Calu3 (cell line): ENCODE data around the gene LBH. TPM values are rescaled to one million over a fixed set of nuclear protein-coding genes. Genes with fewer than 3 reads are reported as not detected.

ENCODE experiments used
- BruUV-seq: library from RNA; stranded (reverse); fragments of 400-500 nt; replicated peaks from 2 replicates; lab custom pipeline; 2021; lab: Mats Ljungman, UMichigan
- CTCF ChIA-PET: fragments of 300-600 bp; sonication (Branson Sonifier 250); formaldehyde crosslinking; loops from one replicate; lab custom pipeline; 2022; ENCODE audit warnings: antibody characterized with exemption; lab: Charles Lee
- DNase-seq: peaks from one replicate; pipeline ENCODE4 v3.0.0; 2022
- H3K27ac Mint-ChIP-seq: one replicate; pipeline ENCODE4 v1.8.0; 2022; ENCODE audit warnings: mixed read lengths; ENCODE audit not compliant: unreplicated experiment
- H3K27me3 Mint-ChIP-seq: one replicate; pipeline ENCODE4 v1.8.0; 2022; ENCODE audit warnings: mixed read lengths; ENCODE audit not compliant: unreplicated experiment
- H3K36me3 Mint-ChIP-seq: one replicate; pipeline ENCODE4 v1.8.0; 2022; ENCODE audit warnings: mild to moderate bottlenecking, moderate library complexity, mixed read lengths; ENCODE audit not compliant: insufficient read depth, unreplicated experiment
- H3K4me1 Mint-ChIP-seq: one replicate; pipeline ENCODE4 v1.8.0; 2022; ENCODE audit warnings: mild to moderate bottlenecking, low read depth, mixed read lengths; ENCODE audit not compliant: unreplicated experiment
- H3K4me3 Mint-ChIP-seq: one replicate; pipeline ENCODE4 v1.8.0; 2022; ENCODE audit warnings: mild to moderate bottlenecking, low read depth, moderate library complexity, mixed read lengths; ENCODE audit not compliant: unreplicated experiment
- H3K9me3 Mint-ChIP-seq: one replicate; pipeline ENCODE4 v1.8.0; 2022; ENCODE audit warnings: low read depth, mixed read lengths; ENCODE audit not compliant: unreplicated experiment
- intact Hi-C: fragments of 100-400 bp; cut with micrococcal nuclease; formaldehyde crosslinking; loops from one replicate; pipeline ENCODE4 v1.10.0; 2022; ENCODE audit not compliant: unreplicated experiment
- total RNA-seq: library from RNA; stranded (reverse); gene quantifications from 2 replicates; pipeline ENCODE4 v1.2.3, GENCODE V29; 2022
- TF ChIP-seq, protein P1 (sequence below): fragments of 200-600 bp; IDR thresholded peaks from one replicate; pipeline ENCODE4 v1.8.0; 2022; ENCODE audit warnings: antibody characterized with exemption; ENCODE audit not compliant: unreplicated experiment

LBH gene
- total RNA-seq, 1 experiment from 2014 or later: 3.3 TPM

DNA sequence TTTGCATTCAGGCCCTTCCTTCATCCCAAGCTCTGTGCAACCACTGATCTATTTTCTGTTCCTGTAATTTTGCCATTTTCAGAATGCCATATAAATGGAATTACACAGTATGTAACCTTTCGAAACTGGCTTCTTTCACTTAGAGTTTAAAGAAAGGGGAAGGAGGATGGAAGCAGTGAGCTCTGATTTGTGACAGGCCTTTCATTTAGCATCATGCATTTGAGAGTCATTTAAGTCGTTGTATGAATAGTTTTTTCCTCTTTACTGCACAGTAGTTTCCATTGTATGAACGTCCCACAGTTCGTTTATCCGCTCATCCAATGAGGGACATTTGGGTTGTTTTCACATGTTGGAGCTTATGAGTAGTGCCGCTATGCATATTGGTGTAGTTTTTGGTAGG lies 67.0 kb downstream of the LBH start:
- no TSS peak for BruUV-seq

DNA sequence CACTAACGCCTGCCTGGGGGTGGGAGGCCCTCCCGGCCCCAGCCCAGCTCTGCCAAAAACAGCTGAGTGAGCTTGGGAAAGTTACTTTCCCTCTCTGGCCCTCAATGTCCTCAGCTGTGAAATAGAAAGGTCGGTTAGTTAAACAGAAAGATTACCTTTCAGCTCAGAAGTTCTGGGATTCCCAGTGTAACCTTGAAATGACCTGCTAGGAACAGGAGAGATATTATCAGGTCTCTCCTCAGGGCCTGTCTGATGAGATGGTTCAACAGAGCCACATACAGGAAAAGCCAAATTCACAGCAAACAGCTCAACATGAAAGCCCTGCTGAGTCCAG lies 68.8 kb downstream of the LBH start:
- Mint-ChIP-seq H3K4me1 (no peaks in the 10 kb centered on the region), H3K4me3 (no peak overlapping the region), H3K9me3 (no peaks in the 10 kb centered on the region), H3K36me3 (peaks cover 1% of the 10 kb centered on the region), H3K27me3 (no peaks in the 10 kb centered on the region), H3K27ac (no peak overlapping the region)
- no TSS peak for BruUV-seq
- intact Hi-C loops: no loop called here
- no peak for DNase-seq
- TF ChIP-seq, protein P1, sequence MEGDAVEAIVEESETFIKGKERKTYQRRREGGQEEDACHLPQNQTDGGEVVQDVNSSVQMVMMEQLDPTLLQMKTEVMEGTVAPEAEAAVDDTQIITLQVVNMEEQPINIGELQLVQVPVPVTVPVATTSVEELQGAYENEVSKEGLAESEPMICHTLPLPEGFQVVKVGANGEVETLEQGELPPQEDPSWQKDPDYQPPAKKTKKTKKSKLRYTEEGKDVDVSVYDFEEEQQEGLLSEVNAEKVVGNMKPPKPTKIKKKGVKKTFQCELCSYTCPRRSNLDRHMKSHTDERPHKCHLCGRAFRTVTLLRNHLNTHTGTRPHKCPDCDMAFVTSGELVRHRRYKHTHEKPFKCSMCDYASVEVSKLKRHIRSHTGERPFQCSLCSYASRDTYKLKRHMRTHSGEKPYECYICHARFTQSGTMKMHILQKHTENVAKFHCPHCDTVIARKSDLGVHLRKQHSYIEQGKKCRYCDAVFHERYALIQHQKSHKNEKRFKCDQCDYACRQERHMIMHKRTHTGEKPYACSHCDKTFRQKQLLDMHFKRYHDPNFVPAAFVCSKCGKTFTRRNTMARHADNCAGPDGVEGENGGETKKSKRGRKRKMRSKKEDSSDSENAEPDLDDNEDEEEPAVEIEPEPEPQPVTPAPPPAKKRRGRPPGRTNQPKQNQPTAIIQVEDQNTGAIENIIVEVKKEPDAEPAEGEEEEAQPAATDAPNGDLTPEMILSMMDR: no peak
- CTCF ChIA-PET: interaction anchor here (1.3 kb wide), 1 partner anchor 11 kb away, joined by 3 read pairs; no protein-coding TSS in a partner anchor

More for the DNA sequence above, 67.0 kb downstream of the LBH start:
- peaks cover 6% of the 10 kb centered on the region for H3K36me3 Mint-ChIP-seq
- CTCF ChIA-PET: no interaction called here
- no peaks in the 10 kb centered on the region for H3K27me3 Mint-ChIP-seq
- H3K27ac Mint-ChIP-seq: no peak overlapping the region
- H3K4me1 Mint-ChIP-seq: peaks cover 8% of the 10 kb centered on the region
- TF ChIP-seq, protein P1: no peak
- no peak for DNase-seq
- no peak overlapping the region for H3K4me3 Mint-ChIP-seq
- intact Hi-C loops: no loop called here
- H3K9me3 Mint-ChIP-seq: no peaks in the 10 kb centered on the region

DNA sequence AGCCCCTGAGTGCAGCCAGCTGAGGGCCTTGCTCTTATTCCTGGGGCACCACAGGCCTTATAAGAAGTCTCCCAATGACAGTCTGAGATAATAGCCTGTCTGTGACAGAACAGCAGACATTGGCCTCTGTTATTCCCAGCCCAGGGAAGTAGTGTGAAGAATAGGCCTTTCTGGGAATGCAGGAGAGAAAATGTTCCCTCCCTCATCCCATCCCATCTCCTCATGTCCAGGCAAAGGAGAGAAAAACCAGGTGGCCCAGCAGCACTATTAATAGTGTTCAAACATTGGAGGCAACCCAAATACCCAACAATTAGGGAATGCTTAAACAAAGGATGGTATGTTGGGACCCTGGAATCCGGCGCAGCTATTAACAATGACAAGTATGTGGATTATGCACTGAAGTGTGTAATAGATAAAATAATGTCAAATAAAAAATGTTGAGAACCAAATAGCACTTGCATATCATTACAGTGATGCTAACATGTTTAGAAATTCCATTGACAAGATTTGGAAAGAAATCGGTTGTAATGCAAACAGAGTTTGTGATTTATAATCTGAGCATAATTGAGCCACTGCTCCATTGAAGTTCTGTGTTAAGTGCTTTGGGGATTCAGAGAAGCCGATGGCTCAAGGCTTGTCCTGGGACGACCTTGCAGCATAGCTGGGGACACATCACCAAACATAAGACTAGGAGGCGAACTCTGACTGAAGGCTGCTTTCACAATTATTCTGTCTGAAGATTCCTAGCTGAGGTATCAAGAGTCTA lies 69.3 kb downstream of the LBH start:
- H3K27ac Mint-ChIP-seq: no peak overlapping the region
- H3K27me3 Mint-ChIP-seq: no peaks in the 10 kb centered on the region
- H3K4me1 Mint-ChIP-seq: no peaks in the 10 kb centered on the region
- TF ChIP-seq, protein P1: no peak
- H3K4me3 Mint-ChIP-seq: no peak overlapping the region
- H3K9me3 Mint-ChIP-seq: no peaks in the 10 kb centered on the region
- CTCF ChIA-PET: interaction anchor here (1.3 kb wide), 1 partner anchor 12 kb away, joined by 3 read pairs; no protein-coding TSS in a partner anchor
- intact Hi-C loops: no loop called here
- BruUV-seq: no TSS peak
- no peak for DNase-seq
- no peaks in the 10 kb centered on the region for H3K36me3 Mint-ChIP-seq

DNA sequence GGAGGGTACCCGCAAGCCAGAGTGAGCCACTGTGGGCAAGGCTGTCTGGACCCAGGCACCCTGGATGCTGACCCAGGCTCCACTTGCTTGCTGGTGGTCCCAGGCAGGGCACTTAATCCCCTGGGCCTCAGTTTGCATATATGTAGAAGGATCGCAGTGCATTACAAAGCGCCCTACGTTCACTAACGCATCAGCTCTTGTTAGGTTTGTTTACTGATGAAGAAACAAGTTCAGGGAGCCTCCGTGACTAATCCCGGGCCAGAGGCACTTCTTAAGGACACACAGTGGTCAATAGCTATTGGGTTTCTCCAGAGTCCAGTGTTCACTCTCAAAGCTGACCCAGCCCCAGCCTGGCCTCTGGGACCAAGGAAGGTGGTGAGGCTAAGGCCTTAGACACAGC lies 70.2 kb downstream of the LBH start:
- Mint-ChIP-seq H3K4me3 (no peak overlapping the region), H3K36me3 (no peaks in the 10 kb centered on the region), H3K9me3 (no peaks in the 10 kb centered on the region), H3K4me1 (no peaks in the 10 kb centered on the region), H3K27me3 (no peaks in the 10 kb centered on the region), H3K27ac (no peak overlapping the region)
- intact Hi-C loops: no loop called here
- TF ChIP-seq, protein P1: no peak
- DNase-seq: no peak
- no TSS peak for BruUV-seq
- CTCF ChIA-PET: interaction anchor here (0.6 kb wide), 2 partner anchors 16 to 24 kb away, joined by 3 to 4 read pairs; no protein-coding TSS in a partner anchor
